B cell (primary cell): ENCODE measurements around the gene FMNL3. TPM values are rescaled to one million over a fixed set of nuclear protein-coding genes. Genes with fewer than 3 reads are reported as not detected.
A peak's percentile ranks its signal among the peaks of the same experiment; 100 is the strongest.

Experiments used
- ATAC-seq: fragments of 200-7000 bp; cut with Tn5 transposase; one replicate; pipeline ENCODE4 v1.10.0; 2021; ENCODE audit warnings: low read depth, mild to moderate bottlenecking, moderate number of reproducible peaks, moderate library complexity
- CTCF ChIA-PET: fragments of 350-600 bp; sonication (Branson Sonifier 250); formaldehyde crosslinking; loops from one replicate; lab custom pipeline; 2021; ENCODE audit warnings: antibody characterized with exemption, inconsistent platforms; lab: Charles Lee
- POLR2A ChIA-PET: fragments of 350-600 bp; sonication (Branson Sonifier 250); formaldehyde crosslinking; loops from one replicate; lab custom pipeline; 2021; ENCODE audit warnings: antibody characterized with exemption; lab: Charles Lee
- DNase-seq: peaks from one replicate; pipeline ENCODE4 v3.0.0; 2013
- H2AFZ ChIP-seq: 2 replicates; pipeline ENCODE4 v1.6.1; 2012; ENCODE audit warnings: mild to moderate bottlenecking, low read depth, low read length; ENCODE audit not compliant: insufficient read depth, poor library complexity, severe bottlenecking
- H3K27ac ChIP-seq, 2 donors: 1 replicate in 1 of 2; 2 replicates in 1 of 2; pipeline ENCODE4 v1.5.1; 2012 to 2013; ENCODE audit warnings: low read length in 2 of 2, mild to moderate bottlenecking in 2 of 2, moderate library complexity in 1 of 2
- H3K27me3 ChIP-seq, 4 experiments: fragments of 200-600 bp in 1 of 4; sonication (generic) in 1 of 4; replicated peaks in 1 of 4; 1 replicate in 2 of 4; 2 replicates in 2 of 4; pipeline versions ENCODE4 v1.6.1 to v1.7.0; 2013 to 2016; ENCODE audit warnings: low read length in 3 of 4, mild to moderate bottlenecking in 2 of 4, mixed read lengths in 1 of 4, moderate library complexity in 1 of 4; ENCODE audit not compliant: insufficient read depth in 4 of 4, control insufficient read depth in 3 of 4; ENCODE audit errors: control extremely low read depth in 1 of 4
- H3K36me3 ChIP-seq, 2 experiments: replicated peaks in 1 of 2; 1 replicate in 1 of 2; 2 replicates in 1 of 2; pipeline versions ENCODE4 v1.6.1 to v1.7.1; 2013; ENCODE audit warnings: low read length in 1 of 2; ENCODE audit not compliant: insufficient read depth in 2 of 2, control insufficient read depth in 1 of 2; ENCODE audit errors: control extremely low read depth in 1 of 2, extremely low read depth in 1 of 2
- H3K4me1 ChIP-seq, 2 donors: fragments of 200-600 bp in 1 of 2; sonication (generic) in 1 of 2; 1 replicate in 1 of 2; 2 replicates in 1 of 2; pipeline versions ENCODE4 v1.5.1 to v1.6.1; 2013 to 2017; ENCODE audit warnings: low read length in 2 of 2; ENCODE audit not compliant: control insufficient read depth in 2 of 2, insufficient read depth in 2 of 2
- H3K4me2 ChIP-seq: replicated peaks from 2 replicates; pipeline ENCODE3; 2012; ENCODE audit warnings: mild to moderate bottlenecking, low read depth, low read length; ENCODE audit not compliant: poor library complexity, severe bottlenecking
- H3K4me3 ChIP-seq, 5 experiments: fragments of 200-600 bp in 1 of 5; sonication (generic) in 1 of 5; 1 replicate in 3 of 5; 2 replicates in 2 of 5; pipeline versions ENCODE4 v1.5.1 to v1.7.0; 2011 to 2016; ENCODE audit warnings: low read length in 4 of 5, mild to moderate bottlenecking in 4 of 5, low read depth in 2 of 5, control low read depth in 1 of 5, moderate library complexity in 1 of 5; ENCODE audit not compliant: insufficient read depth in 1 of 5; ENCODE audit errors: control extremely low read depth in 1 of 5, extremely low read depth in 1 of 5
- H3K79me2 ChIP-seq: fragments of 200-600 bp; sonication (generic); one replicate; pipeline ENCODE4 v1.6.0; 2016; ENCODE audit warnings: low read length; ENCODE audit not compliant: control insufficient read depth, insufficient read depth
- H3K9ac ChIP-seq: fragments of 200-600 bp; sonication (generic); 2 replicates; pipeline ENCODE4 v1.6.1; 2017; ENCODE audit warnings: mild to moderate bottlenecking, low read length, moderate library complexity
- H3K9me3 ChIP-seq, 3 donors: one replicate each; pipeline versions ENCODE4 v1.6.1 to v1.7.1; 2013; ENCODE audit warnings: low read length in 2 of 3; ENCODE audit not compliant: control insufficient read depth in 2 of 3, insufficient read depth in 1 of 3; ENCODE audit errors: control extremely low read depth in 1 of 3
- H4K20me1 ChIP-seq: 2 replicates; pipeline ENCODE4 v1.6.0; 2012; ENCODE audit warnings: mild to moderate bottlenecking, low read length; ENCODE audit not compliant: insufficient read depth, control insufficient read depth, poor library complexity, severe bottlenecking
- H3K27ac Mint-ChIP-seq: one replicate; pipeline ENCODE4 v1.8.0; 2021; ENCODE audit warnings: mixed read lengths
- H3K27me3 Mint-ChIP-seq: one replicate; pipeline ENCODE4 v1.8.0; 2021; ENCODE audit warnings: mixed read lengths
- H3K4me1 Mint-ChIP-seq: one replicate; pipeline ENCODE4 v1.8.0; 2021; ENCODE audit warnings: mixed read lengths
- H3K4me3 Mint-ChIP-seq: one replicate; pipeline ENCODE4 v1.8.0; 2021; ENCODE audit warnings: mixed read lengths
- H3K9me3 Mint-ChIP-seq: one replicate; pipeline ENCODE4 v1.8.0; 2022; ENCODE audit warnings: mixed read lengths; ENCODE audit not compliant: insufficient read depth
- CTCF ChIP-seq: fragments of 200-600 bp; IDR thresholded peaks from one replicate; pipeline ENCODE4 v1.8.0; 2022; ENCODE audit warnings: antibody characterized with exemption, mild to moderate bottlenecking
- EZH2 ChIP-seq: IDR thresholded peaks from 2 replicates; pipeline ENCODE4 v1.6.1; 2012; ENCODE audit warnings: borderline replicate concordance, low read depth, mild to moderate bottlenecking, moderate library complexity, low read length; ENCODE audit not compliant: insufficient read depth, poor library complexity, severe bottlenecking
- WGBS: methylation state at CpG from one replicate; pipeline ENCODE4 v1.1.5; 2013; ENCODE audit warnings: missing lambda C conversion rate; ENCODE audit not compliant: insufficient coverage; 5-methylcytosine and 5-hydroxymethylcytosine counted together
- intact Hi-C: fragments of 100-400 bp; cut with micrococcal nuclease; formaldehyde crosslinking; loops from one replicate; pipeline ENCODE4 v1.10.0; 2022
- polyA plus RNA-seq: library from polyadenylated mRNA; depleted of rRNA; stranded (reverse); fragments of >200 nt; gene quantifications from 2 replicates; pipeline ENCODE4 v1.2.3, GENCODE V29; 2012
- total RNA-seq, 2 donors: library from RNA; stranded (reverse); fragments of 120-200 nt in 1 of 2; gene quantifications; 1 replicate in 1 of 2; 2 replicates in 1 of 2; pipeline versions ENCODE4 v1.2.3 to v1.2.4, GENCODE V29; 2013 to 2022

FMNL3 gene
- total and polyA plus RNA-seq, 2 donors (not counting 1 experiment from before 2014, with no cell fraction given), result 19.3 to 69.9 TPM

GRCh38 chr12:49687941-49688340 is 19.3 kb downstream of the FMNL3 start:
- no peak overlapping the region for H3K27ac Mint-ChIP-seq
- ChIA-PET CTCF (interaction anchor here (1.4 to 2.1 kb wide), 2 partner anchors 27 to 43 kb away, joined by 5 to 6 read pairs; no protein-coding TSS in a partner anchor), POLR2A (no interaction called here)
- no peak for ATAC-seq
- Histone ChIP-seq H3K79me2 (peaks cover 100% of the 10 kb centered on the region), H3K4me1 (peaks cover 51% of the 10 kb centered on the region in 2 donors), H3K27ac (no peak overlapping the region), H3K9me3 (no peaks in the 10 kb centered on the region), H2AFZ (no peak overlapping the region), H3K36me3 (no peaks in the 10 kb centered on the region), H3K4me2 (no peak overlapping the region), H3K4me3 (no peak overlapping the region), H3K27me3 (no peaks in the 10 kb centered on the region), H3K9ac (no peak overlapping the region), H4K20me1 (peaks cover 56% of the 10 kb centered on the region)
- H3K4me1 Mint-ChIP-seq, result peaks cover 65% of the 10 kb centered on the region
- TF ChIP-seq CTCF (no peak), EZH2 (no peak)
- no peaks in the 10 kb centered on the region for H3K9me3 Mint-ChIP-seq
- H3K4me3 Mint-ChIP-seq, result no peak overlapping the region
- no peak for DNase-seq
- 100% methylated on average over 2 of the region's 2 CpGs for WGBS
- H3K27me3 Mint-ChIP-seq, result no peaks in the 10 kb centered on the region
- intact Hi-C loops, result loop anchor here (2.0 kb wide), 2 partner anchors 15 to 17 kb away; no protein-coding TSS in a partner anchor

- Histone ChIP-seq H3K36me3 (no peaks in the 10 kb centered on the region), H2AFZ (no peak overlapping the region), H3K79me2 (peaks cover 100% of the 10 kb centered on the region), H3K4me1 (peaks cover 43 to 52% of the 10 kb centered on the region in 2 donors), H3K27me3 (no peaks in the 10 kb centered on the region), H3K4me2 (peak overlapping the region; percentile 5), H3K9me3 (no peaks in the 10 kb centered on the region), H3K4me3 (no peak overlapping the region), H4K20me1 (peaks cover 50% of the 10 kb centered on the region), H3K27ac (peak overlapping the region in 1 of 2 donors; percentile 43), H3K9ac (no peak overlapping the region)
- ChIA-PET CTCF (interaction anchor here (1.0 to 1.9 kb wide), 3 partner anchors 10 to 39 kb away, joined by 3 to 10 read pairs (median 7); no protein-coding TSS in a partner anchor), POLR2A (interaction anchor here (0.5 kb wide), 1 partner anchor 175 kb away, joined by 6 read pairs; no protein-coding TSS in a partner anchor)
- H3K4me1 Mint-ChIP-seq, result peaks cover 64% of the 10 kb centered on the region
- H3K4me3 Mint-ChIP-seq, result no peak overlapping the region
- no peaks in the 10 kb centered on the region for H3K9me3 Mint-ChIP-seq
- WGBS, result 88% methylated on average over 4 of the region's 5 CpGs
- DNase-seq, result no peak
- no peaks in the 10 kb centered on the region for H3K27me3 Mint-ChIP-seq
- intact Hi-C loops, result no loop called here
- no peak for ATAC-seq
- H3K27ac Mint-ChIP-seq, result no peak overlapping the region
- no peak for TF ChIP-seq EZH2
- no peak for TF ChIP-seq CTCF
Observed at GRCh38 chr12:49684310-49684854, 22.8 kb downstream of the FMNL3 start.
